ENCODE results near the gene SYNJ2.

The SYNJ2 gene

DNA sequence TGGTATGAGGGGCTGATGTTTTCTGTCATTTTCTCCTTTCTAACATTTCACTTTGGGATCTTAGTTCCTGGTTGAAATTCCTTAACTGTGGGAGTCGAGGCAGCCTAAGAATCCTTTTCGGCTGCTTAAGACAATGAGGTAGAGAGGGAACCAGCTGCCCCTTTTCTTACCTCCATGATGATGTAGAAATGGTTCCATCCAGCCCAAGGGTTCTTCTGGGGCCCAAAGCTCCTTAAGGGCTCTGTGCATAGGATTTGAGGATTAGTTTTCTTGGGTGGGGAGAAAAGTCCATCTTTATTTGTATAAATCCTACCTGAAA is 33.5 kb downstream of the SYNJ2 start:
- DNase-seq, result no peak

DNA sequence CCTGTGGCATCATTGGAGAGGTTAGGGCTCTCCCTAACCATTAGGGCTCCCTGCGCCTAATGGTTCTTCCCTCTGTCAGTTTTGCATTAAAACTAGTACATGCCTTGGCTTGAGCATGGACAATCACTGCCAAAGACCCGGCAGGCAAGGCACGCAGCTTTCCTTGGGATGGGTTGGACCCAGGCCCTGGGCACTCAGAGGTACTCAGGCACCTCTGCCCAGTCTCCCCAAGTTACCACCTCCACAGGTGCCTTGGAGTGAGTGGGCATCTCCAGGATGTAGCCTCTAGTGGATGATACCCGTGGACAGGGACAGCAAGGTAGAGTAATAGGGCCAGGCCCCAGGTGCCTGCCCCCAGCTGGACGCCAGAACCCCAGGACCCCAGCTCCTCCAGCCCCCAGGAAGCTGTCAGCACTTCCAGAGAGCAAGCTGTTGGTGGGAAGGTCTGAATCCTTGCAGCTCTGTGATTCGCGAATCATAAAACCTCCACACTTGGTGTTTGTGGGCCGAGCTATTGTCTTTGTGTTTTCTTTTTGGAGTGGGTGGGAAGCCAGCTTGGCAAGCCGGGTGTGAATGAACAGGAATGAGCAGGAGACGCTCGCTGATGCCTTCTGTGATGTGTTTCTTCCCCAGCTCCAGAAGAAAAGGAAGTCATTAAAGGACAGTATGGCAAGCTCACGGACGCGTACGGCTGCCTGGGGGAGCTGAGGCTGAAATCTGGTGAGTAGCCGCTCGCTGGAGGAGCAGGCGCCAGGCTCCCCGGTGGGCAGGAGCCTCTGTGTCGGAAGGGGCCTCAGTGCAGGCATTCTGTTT is 35.1 kb downstream of the SYNJ2 start:
- no peak for DNase-seq

DNA sequence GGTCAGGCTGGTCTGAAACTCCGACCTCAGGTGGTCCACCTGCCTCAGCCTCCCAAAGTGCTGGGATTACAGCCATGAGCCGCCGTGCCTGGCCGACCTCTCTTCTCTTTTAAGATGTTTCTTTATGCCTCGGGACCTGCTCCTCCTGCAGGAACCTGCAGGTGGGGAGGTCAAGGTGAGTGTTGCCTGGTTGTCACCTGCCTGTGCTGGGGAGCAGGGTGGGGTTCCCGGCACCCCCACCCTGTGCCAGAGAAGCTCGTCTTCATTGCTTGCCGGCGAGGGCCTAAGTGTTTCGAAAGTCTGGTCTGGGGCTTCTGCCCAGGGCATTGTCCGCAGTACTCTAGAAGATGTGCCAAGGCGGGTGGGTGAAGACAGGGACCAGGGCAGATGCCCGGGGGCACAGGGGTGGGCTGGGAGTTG is 36.0 kb downstream of the SYNJ2 start:
- no peak for DNase-seq

DNA sequence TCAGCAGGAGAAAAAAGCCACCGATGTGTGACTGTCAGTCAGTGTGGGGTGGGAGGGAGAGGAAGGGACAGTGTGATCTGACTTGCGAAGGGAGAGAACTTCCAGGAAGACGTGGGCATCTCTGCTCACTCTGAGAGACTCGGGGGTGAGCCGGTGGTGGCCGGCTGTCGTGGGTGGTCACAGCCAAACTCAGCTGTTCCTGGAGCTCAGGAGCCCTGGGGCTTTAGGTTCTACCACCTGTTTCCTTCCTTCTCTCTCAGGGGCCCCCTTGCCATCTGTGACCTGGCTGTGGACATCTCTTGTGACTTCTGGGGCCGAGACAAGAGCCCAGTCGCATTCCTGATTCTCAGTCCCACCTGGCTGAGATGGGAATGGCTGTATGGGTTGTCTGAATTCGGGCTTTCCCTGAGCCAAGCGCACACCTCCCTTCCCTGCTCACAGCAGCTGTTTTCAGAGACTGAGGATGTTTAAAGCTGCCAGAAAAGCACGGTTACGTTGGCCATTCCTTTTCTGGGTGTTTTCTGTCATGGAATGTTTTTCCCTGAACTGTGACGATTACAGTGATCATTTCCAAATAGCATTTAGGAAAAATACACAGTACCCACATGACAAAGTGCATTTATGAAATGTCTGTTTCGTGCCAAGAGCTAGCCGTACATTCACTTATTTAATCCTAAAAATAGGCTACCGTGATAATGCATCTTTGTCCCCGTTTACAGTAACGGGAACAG is 36.5 kb downstream of the SYNJ2 start:
- DNase-seq, result no peak

DNA sequence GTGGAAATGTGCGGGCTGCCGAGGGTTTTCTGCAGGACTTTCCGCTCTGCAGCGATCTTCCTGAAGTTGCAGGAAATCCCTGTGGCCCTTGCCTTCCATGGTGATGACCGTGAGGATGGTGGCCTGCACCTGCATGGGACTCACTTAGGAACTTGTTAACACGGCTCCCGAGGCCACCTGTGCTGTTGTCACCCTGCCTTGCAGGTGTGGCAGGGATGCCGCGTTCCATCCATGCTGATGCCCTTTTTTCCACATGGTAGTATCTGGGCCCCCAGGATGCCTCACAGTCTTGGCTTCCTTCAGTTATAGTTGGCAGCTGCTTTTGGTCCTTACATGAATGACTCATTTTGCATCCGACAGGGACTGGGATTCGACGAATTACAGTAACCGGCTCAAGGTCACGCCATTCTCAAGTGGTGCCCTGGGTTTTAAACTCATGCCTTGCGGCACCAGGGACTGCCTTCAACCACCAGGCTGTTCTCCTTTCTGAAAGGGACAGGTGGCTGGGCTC is 37.2 kb downstream of the SYNJ2 start:
- DNase-seq, result no peak

DNA sequence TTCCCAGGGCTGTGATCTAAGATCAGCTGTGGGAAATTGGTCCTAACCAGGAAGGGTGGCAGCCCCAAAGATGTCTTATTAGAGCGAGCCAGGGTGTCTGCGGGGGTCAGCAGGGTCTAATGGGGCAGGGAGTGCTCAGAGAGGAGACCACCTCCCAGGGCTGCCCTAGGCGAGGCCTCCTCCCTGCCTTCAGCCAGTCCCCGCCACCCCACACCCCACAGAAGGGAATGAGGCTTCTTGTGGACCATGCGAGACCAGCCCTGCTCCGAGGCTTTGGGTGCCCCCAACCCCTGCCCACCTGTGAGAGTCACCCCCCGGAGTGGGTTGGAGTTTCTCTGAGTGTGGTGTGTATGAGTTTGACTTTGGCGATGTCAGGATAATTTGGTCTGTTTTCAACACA is 37.8 kb downstream of the SYNJ2 start:
- no peak for DNase-seq

DNA sequence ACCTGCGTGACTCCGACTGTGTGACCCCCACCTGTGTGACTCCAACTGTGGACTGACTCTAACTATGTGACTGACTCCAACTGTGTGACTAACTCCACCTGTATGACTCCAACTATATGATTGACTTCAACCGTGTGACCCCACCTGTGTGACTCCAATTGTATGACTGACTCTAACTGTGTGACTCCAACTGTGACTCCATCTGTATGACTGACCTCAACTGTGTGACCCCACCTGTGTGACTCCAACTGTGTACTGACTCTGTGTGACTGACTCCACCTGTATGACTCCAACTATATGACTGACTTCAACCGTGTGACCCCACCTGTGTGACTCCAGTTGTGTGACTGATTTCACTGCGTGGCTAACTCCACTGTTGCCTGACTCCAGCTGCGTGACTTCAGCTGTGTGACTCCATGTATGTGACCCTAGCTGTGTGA is 38.6 kb downstream of the SYNJ2 start:
- no peak for DNase-seq

DNA sequence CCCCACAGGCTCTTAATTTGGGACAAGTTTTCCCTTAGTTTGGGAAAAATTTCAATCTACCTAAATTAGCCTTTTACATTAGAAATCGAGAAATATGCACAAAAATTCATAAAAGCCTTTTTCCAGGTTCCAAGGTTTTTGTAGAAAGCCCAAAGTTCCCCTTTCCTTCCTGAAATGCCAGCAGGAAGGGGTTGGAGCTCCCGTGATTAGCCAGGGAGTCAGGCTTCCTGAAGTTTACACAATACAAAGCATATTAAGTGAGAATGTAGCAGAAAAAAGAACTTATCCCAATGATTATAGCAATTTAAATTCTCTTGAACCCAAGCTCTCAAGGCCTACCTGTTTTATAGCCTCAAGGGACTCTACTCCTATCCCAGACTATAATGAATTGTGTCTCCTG is 39.1 kb downstream of the SYNJ2 start:
- no peak for DNase-seq

DNA sequence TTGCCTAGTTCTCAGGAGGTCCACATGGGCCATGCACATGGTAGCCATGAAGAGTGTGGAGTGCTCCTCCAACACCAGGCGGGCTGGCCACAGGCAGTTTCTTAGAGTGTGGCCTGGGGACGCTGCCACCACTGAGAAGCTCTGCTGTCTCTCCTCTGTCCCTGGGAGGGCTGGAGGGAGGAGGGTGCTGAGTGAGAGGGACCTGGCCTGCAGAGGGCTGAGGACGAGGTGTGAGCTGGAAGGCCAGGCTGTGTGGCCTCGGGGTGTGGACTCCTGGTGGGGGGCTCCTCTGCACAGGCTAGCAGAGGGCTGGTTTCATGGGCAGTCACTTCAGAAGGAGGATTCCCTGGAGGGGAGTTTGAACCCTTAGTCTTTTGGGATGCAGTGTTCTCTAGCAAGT is 39.7 kb downstream of the SYNJ2 start:
- DNase-seq, result no peak

DNA sequence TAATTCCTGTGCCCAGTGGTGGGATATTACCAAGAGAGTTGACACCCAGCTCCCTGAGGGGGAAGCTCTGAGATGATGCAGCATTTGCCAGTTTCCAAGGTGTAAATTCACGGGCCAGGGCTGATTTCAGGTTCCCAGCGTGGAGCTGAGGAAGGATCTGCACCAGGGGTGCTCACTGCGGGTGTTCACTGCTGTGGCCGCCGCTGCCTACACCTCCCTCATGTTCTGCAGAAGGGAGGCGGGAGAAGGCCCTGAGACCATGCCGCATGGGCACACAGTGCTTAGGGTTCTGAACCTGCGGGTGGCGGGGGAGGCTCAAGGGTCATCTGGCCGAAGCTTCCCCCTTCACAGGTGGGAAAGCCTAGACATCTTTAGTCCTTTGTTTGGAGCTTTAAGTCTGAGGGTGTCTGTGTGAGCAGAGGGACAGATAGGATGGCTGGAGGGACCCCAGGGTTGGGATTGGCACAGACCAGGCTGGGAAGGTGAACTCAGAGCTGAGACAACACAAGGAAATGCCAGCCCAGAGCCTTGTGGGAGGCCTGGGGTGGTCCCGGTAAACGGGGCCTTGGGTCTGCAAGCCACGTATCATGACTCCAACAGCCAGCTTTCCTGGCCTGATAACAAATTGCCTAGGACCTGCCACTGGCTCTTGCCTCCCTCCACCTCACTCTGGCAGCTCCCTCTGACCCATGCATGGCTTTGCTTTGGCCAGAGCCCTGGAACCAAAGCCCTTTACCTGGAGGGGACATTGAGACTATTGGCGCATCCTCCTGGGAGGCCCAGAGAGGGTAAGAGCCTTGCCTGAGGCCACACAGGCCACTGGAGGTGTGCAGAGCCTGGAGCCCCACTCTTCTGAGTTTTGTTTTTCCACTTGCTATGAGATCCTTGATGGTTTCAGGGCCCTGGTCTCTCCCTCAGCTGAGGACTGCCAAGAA is 40.4 kb downstream of the SYNJ2 start:
- no peak for DNase-seq

DNA sequence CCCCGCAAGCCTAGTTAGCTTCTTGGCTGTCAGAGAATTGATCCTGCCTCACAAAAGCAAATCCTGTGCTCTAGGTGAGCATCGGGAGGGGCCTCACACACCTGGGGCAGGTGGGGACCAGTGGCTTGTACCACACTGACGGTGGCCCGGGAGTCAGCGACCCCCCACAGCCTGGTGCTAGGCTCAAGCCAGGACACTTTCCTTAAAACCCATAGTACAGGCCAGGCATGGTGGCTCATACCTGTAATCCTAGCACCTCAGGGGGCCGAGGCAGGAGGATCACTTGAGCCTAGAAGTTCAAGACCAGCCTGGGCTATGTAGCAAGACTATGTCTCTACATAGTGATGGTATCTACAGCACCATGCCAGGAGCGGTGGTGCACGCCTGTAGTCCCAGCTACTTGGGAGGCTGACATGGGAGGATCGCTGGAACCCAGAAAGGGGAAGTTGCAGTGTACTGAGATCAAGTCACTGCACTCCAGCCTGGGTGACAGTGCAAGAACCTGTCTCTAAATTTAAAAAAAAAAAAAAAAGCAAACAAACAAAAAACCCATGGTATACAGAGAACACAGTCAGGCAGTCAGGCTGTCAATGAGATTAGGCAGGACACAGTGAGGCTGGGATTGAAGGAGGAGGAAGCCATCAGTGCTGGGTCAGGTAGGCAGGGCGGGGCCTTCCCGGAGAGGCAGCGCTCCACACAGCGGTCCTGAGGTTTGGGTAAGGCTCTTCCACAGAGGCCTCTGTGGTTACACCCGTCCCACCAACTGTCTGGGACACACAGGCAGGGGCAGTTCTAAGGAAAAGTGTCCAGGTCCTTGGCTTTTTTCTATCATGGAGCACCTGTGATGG is 41.3 kb downstream of the SYNJ2 start:
- DNase-seq, result no peak

DNA sequence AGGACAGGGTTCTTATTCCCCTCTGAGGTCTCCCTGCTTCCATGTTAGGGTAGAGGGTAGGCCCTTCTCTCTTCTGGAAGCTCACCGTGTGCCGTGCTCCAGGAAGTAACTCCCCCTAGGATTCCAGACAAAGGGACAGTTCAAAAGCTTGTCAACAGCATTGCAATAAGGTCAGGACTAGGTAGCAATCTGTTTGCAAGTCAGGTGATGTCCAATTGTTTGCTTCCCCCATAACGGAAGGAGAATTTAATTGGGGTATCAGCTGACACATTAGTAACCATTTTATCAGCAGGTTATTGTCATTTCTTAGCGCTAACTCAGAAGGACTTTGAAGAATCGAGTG is 41.9 kb downstream of the SYNJ2 start:
- no peak for DNase-seq

DNA sequence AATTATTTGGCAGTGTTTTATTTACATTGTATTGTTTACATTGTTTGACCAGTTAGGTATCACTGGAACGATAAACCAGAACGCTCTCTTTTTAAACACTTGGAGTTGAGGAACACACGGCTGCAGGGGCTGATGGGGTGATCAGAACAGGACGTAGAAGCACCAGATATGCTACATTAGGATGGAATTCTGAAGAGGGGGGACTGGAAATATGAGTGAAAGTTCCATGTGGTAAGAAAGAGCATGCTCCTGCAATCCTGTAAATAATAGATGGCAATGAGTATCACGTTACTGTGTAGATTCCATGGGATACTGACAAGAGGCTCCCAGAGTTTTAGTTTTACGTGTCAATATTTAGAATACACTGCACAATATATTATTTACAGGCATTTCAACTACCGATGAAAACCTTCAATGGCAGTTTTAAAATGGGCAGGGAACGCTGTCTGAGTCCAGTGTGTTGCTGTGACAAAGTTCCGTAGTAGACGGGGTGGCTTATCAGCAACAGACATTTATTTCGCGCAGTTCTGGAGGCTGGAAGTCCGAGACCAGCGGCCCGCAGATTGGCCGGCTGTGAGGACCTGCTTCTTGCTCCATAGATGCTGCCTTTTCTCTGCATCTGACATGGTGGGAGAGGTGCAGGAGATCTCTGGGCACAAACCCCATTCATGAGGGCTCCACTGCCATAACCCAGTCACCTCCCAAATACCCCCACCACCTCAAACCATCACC is 43.1 kb downstream of the SYNJ2 start:
- no peak for DNase-seq

DNA sequence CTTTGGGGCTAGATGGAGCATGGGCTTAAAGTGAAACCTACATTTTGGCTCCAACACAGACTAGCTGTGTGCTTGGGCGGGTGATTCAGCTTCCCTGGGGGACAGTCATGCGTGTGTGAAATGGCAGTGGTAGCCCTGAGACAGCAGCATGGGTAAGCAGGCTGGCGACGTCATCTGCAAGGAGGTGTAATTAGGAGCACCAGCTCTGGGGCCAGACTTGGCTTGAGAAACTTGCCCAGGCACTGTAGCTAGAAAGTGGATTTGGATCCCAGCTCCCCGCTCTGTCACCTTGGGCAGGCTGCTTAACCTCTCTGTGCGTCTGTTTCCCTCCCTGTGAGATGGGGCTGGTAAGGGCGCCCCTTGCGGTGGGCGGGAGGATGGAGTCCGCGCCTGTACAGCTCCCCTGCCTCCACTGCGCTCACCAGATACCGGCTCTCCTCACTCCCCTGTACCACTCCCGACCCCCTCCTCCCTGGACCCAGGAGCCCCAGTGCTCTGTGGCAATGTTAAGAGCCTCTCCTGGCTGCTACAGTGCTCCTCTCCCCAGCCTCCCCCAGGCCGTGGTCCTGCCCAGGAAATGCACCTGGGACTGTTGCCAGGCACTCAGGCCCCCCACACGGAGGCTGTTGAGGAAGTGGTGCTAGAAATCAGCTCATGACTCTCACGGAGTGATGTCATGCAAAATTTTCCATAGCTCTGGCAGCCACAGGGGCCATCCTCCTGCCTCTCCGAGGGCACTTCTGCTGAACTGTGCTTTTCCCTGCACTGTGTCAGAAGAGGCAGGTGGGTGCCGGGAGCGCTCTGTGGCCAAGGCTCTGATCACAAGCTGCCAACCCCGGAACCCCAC is 44.6 kb downstream of the SYNJ2 start:
- peak; percentile 95 for DNase-seq

DNA sequence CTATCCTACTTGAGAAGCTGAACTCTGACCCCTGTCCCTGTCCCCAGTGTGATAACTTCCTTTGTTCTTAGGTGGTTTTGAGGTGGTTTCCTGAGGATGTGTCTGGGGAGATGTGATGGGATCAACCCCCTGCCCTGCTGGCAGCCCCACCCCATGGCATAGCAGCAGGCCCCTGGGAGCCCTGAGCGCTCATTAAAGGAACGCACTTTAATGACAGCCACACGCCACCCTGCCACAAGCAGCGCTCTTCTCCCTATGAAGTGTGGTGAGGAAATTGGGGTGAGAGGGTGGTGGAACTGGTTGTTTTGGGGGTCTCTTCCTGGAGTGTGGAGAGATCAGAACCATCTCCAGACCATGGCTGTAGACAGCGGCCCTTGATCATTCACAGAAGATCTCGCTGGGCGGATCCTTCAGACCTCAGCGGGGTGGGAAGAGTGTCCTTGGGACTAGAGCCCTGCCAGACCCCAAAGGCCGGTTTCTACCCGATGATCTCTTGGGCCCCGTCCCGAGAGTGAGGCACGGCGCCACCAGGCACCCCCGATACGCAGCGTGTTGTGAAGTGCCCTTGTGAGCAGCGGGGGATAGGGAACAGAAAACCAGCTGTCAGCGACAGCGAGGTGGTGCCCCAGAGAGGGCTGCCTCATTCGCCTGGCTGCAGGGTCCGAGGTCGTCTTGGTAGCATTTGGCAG is 45.4 kb downstream of the SYNJ2 start:
- peak; percentile 95 for DNase-seq

DNA sequence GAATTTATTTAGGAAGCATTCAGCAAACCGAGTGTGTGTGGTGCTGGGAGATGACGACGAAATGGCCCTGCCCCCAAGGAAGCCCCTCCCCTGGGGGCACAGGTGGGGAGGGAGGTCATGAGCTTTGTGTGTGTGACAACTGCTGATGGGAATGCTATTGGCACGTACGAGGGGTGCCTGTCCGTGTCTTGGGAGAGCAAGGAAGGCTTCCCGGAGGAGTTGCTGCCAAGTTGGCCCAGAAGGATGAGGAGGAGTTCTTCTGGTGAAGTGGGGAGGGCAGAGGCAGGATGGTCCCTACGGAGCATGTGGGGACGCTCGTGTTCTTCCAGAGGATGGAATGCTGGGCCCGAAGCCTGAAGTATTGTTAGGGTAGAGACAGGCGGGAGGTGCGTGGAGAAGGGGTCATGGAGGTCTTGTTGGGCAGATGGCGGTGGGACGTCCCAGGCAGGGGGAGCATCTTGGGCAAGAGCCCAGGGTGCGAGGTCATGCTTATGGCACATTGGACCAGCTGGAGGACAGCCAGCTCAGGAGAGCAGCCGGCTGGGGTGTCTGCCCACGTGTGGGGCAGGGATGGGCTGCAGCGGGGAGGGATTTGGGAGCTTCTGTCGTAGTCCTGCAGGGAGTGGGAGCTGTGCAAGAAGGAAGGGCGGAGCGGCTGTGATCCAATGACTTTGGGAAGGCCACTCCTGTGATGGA is 46.1 kb downstream of the SYNJ2 start:
- no peak for DNase-seq

DNA sequence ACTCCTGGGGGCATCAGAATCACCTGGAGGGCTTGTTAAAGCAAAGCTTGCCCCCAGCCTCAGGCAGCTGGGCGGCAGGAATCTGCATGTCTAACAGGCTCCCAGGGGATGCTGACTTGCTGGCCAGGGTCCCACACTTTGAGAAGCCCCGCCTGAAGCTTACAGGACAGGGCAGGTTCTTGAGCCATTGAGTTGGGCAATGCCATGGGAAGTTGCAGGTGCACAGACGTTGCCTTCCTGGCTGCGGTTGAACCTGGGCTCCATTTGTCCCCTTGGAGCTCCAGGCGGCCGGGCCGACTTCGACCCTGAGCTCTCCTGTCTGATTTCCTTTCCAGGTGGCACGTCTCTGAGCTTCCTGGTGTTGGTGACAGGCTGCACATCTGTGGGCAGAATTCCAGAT is 46.8 kb downstream of the SYNJ2 start:
- DNase-seq, result no peak

DNA sequence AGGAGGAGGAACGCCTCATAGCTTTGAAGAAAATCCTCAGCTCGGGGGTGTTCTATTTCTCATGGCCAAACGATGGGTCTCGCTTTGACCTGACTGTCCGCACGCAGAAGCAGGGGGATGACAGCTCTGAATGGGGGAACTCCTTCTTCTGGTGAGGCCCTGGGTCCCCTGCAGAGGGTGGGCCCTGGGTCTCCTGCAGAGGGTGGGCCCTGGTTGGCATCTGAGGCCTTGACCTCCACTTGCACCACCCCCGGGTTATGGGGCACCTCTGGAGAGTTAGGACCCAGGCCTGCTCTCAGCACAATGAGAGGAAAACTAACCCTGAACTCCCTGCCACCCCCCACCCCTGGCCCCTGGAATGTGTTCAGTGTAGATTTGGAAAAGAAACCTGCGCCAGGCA is 47.2 kb downstream of the SYNJ2 start:
- no peak for DNase-seq

DNA sequence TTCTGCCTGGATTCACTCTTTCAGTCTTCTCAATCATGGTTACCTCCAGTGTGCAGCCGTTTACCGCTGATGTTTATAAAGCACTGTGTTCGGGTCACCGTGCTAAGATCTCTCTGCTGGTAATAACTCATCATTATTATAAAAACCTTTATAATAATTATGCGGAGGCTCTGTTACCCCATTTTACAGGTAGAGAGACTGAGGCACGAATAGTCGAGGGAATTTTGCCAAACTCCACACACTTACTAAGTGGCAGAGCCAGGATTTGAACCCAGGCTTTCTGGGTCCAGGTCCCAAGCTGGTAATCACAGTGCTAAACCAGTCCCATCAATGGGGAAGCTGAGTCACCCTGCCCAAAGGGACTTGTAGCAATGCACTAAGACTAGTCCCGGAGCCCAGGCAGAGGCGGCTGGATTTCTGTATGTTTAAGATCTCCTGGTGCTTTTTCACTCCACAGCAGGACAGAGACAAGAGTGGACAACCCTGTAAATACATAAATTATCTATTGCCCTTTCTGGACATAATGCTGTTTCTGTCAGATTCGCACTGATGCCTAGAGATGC is 48.1 kb downstream of the SYNJ2 start:
- DNase-seq, result no peak
